A673 (cell line): ENCODE results near the gene SST. TPM values are rescaled to one million over a fixed set of nuclear protein-coding genes. Genes with fewer than 3 reads are reported as not detected.

Source experiments
- Bru-seq: library from RNA; stranded (reverse); fragments of 400-500 nt; gene quantifications from one replicate; lab custom pipeline; 2021; lab: Mats Ljungman, UMichigan
- BruChase-seq, 2 experiments: library from RNA; stranded (reverse); fragments of 400-500 nt; gene quantifications; one replicate each; lab custom pipeline; 2021; lab: Mats Ljungman, UMichigan
- BruUV-seq: library from RNA; stranded (reverse); fragments of 400-500 nt; replicated peaks from 2 replicates; lab custom pipeline; 2021; lab: Mats Ljungman, UMichigan
- CTCF ChIA-PET: fragments of 300-600 bp; sonication (Branson Sonifier 250); formaldehyde crosslinking; loops from one replicate; lab custom pipeline; 2022; ENCODE audit warnings: antibody characterized with exemption; lab: Charles Lee
- POLR2A ChIA-PET: fragments of 300-600 bp; sonication (Branson Sonifier 250); formaldehyde crosslinking; loops from one replicate; lab custom pipeline; 2022; ENCODE audit warnings: antibody characterized with exemption; ENCODE audit not compliant: low non-redundant PET; lab: Charles Lee
- DNase-seq: peaks from one replicate; pipeline ENCODE4 v3.0.0-alpha.2; 2015; ENCODE audit warnings: low spot score
- H3K27ac ChIP-seq: fragments of 200-600 bp; sonication (generic); 2 replicates; pipeline ENCODE4 v1.5.1; 2016; ENCODE audit warnings: mixed run types, low read depth, mild to moderate bottlenecking, mixed read lengths, antibody characterized with exemption, low read length; ENCODE audit not compliant: poor library complexity, severe bottlenecking
- H3K27me3 ChIP-seq: fragments of 200-600 bp; sonication (generic); replicated peaks from 2 replicates; pipeline ENCODE4 v1.6.1; 2017; ENCODE audit warnings: mixed run types, low read depth, mild to moderate bottlenecking, mixed read lengths, antibody characterized with exemption, low read length; ENCODE audit not compliant: insufficient read depth, poor library complexity
- H3K36me3 ChIP-seq: fragments of 200-600 bp; sonication (generic); 2 replicates; pipeline ENCODE4 v1.6.1; 2016; ENCODE audit warnings: mixed run types, mild to moderate bottlenecking, mixed read lengths, antibody characterized with exemption, low read length; ENCODE audit not compliant: insufficient read depth, poor library complexity, severe bottlenecking
- H3K4me1 ChIP-seq: fragments of 200-600 bp; sonication (generic); 2 replicates; pipeline ENCODE4 v1.6.1; 2017; ENCODE audit warnings: mixed run types, mild to moderate bottlenecking, mixed read lengths, antibody characterized with exemption, low read length; ENCODE audit not compliant: insufficient read depth, poor library complexity, severe bottlenecking
- H3K4me3 ChIP-seq: fragments of 200-600 bp; sonication (generic); 2 replicates; pipeline ENCODE4 v1.5.1; 2016; ENCODE audit warnings: low read depth, mixed run types, mild to moderate bottlenecking, mixed read lengths, low read length; ENCODE audit not compliant: poor library complexity, severe bottlenecking
- H3K9me3 ChIP-seq: fragments of 200-600 bp; sonication (generic); 2 replicates; pipeline ENCODE4 v1.6.1; 2016; ENCODE audit warnings: mixed run types, low read depth, mild to moderate bottlenecking, mixed read lengths, antibody characterized with exemption, low read length; ENCODE audit not compliant: poor library complexity, severe bottlenecking
- CTCF ChIP-seq: fragments of 300-800, 200-600 bp; sonication (generic); conservative IDR thresholded peaks from 2 replicates; pipeline ENCODE4 v1.5.1; 2017; ENCODE audit warnings: low read depth, mild to moderate bottlenecking, antibody characterized with exemption, low read length, moderate library complexity, mixed read lengths
- EZH2 ChIP-seq: fragments of 200-600 bp; sonication (generic); IDR thresholded peaks from 2 replicates; pipeline ENCODE4 v1.6.1; 2017; ENCODE audit warnings: borderline replicate concordance, low read depth, mild to moderate bottlenecking, mixed read lengths, antibody characterized with exemption, low read length; ENCODE audit not compliant: poor library complexity, severe bottlenecking
- intact Hi-C: fragments of 100-400 bp; cut with micrococcal nuclease; formaldehyde crosslinking; loops from one replicate; pipeline ENCODE4 v1.10.0; 2022; ENCODE audit not compliant: unreplicated experiment
- long read RNA-seq: library from polyadenylated mRNA; stranded (forward); transcript quantifications from one replicate; pipeline ENCODE4 v2.0.0, GENCODE V29; 2022
- total RNA-seq: library from RNA; stranded (reverse); gene quantifications from 2 replicates; pipeline ENCODE4 v1.2.3, GENCODE V29; 2021

The SST gene
- total RNA-seq, result not detected in 2 replicates
- not detected for Bru-seq, nascent RNA
- BruChase-seq, experiment 1, labeled RNA remaining after a 2-hour chase, result not detected
- not detected for BruChase-seq, experiment 2, labeled RNA remaining after a 6-hour chase
- long read RNA-seq, result 0 reads

DNA sequence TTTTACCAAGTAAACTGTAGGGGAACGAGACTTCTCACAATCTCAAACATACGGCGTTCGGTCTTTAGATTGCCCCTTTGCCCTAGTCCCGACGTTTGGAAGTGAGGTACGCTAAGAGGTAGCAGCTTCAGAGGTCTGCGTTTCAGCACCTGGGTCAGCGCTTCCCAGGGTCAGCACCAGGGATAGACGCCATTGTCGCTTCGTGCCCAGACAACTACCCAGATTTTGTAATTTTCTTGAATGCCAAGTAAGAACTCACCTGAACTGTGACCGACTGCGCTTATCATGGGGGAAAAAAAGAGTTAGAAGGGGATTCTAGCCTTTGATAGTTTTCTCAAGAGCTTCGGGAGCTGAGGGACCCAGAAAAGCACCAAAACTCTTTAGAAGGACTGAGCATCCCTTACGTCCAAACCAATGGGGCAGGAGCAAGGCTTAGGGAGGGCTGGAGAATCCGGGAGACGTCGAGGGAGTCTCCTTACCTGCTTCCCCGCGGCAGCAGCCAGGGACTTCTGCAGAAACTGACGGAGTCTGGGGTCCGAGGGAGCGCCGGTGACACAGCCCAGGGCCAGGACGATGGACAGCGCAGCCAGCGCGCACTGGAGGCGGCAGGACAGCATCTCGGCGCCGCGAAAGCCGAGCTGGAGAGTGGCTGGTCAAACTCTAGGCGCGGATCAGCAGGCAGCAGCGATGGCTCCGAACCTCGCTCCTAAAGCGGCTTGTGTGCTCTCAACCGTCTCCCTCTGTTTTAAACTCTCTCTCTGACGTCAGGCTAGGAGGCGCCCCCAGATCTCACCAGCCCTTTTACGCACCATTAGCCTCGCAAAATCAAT is at the start of gene SST:
Gene SST, minus strand, starts transcription at position 720 of the 830 bp plus-strand sequence. Its CDS starts 103 bp downstream, at position 617.
- H3K27me3 ChIP-seq, result peaks cover 88% of the 10 kb centered on the region
- POLR2A ChIA-PET, result interaction anchor here (0.6 kb wide), 1 partner anchor 95 kb away, joined by 3 read pairs; no protein-coding TSS in a partner anchor
- H3K4me1 ChIP-seq, result no peaks in the 10 kb centered on the region
- H3K4me3 ChIP-seq, result no peak within 1 kb of the TSS
- no peaks in the 10 kb centered on the region for H3K36me3 ChIP-seq
- BruUV-seq, result no TSS peak
- no peak within 1 kb of the TSS for H3K27ac ChIP-seq
- H3K9me3 ChIP-seq, result no peaks in the 10 kb centered on the region
- DNase-seq, result peak; percentile 60
- TF ChIP-seq EZH2 (no peak), CTCF (no peak)
- intact Hi-C loops, result no loop called here
- CTCF ChIA-PET, result interaction anchor here (0.7 kb wide), 2 partner anchors 10 to 325 kb away, joined by 4 to 6 read pairs; no protein-coding TSS in a partner anchor

- H3K27ac ChIP-seq, result no peak overlapping the region
- no peak for DNase-seq
- TF ChIP-seq EZH2, result no peak
- no peak for TF ChIP-seq CTCF
- CTCF ChIA-PET, result interaction anchor here (0.6 kb wide), 1 partner anchor 500 kb away, joined by 3 read pairs; no protein-coding TSS in a partner anchor
- H3K36me3 ChIP-seq, result peaks cover 33% of the 10 kb centered on the region
- H3K27me3 ChIP-seq, result no peaks in the 10 kb centered on the region
- no peaks in the 10 kb centered on the region for H3K9me3 ChIP-seq
- BruUV-seq, result no TSS peak
- no peak overlapping the region for H3K4me3 ChIP-seq
- POLR2A ChIA-PET, result no interaction called here
- H3K4me1 ChIP-seq, result no peaks in the 10 kb centered on the region
- intact Hi-C loops, result no loop called here
Observed at GRCh38 chr3:187719628-187720336, 49.6 kb upstream of the SST start.

- H3K4me3 ChIP-seq, result no peak overlapping the region
- ChIA-PET POLR2A (no interaction called here), CTCF (no interaction called here)
- BruUV-seq, result no TSS peak
- no peak for DNase-seq
- no peak overlapping the region for H3K27ac ChIP-seq
- H3K36me3 ChIP-seq, result peaks cover 24% of the 10 kb centered on the region
- H3K9me3 ChIP-seq, result no peaks in the 10 kb centered on the region
- no peaks in the 10 kb centered on the region for H3K27me3 ChIP-seq
- intact Hi-C loops, result no loop called here
- no peaks in the 10 kb centered on the region for H3K4me1 ChIP-seq
- TF ChIP-seq CTCF, result no peak
- no peak for TF ChIP-seq EZH2
Observed at GRCh38 chr3:187718802-187719201, 48.6 kb upstream of the SST start.
